GM23338 (cell line): ENCODE measurements around the gene FARP1.

Experiments
- CTCF ChIP-seq, 2 experiments: fragments of 200-600 bp in 1 of 2; sonication (generic) in 1 of 2; conservative IDR thresholded peaks; 2 replicates each; pipeline versions ENCODE4 v1.5.1 to v1.6.1; 2016 to 2017; ENCODE audit warnings: antibody characterized with exemption in 2 of 2, low read depth in 2 of 2, mild to moderate bottlenecking in 2 of 2, moderate library complexity in 1 of 2
- REST ChIP-seq: IDR thresholded peaks from one replicate; pipeline ENCODE4 v1.6.1; 2018; ENCODE audit warnings: antibody characterized with exemption; ENCODE audit not compliant: unreplicated experiment
- TF ChIP-seq, protein P1 (sequence below): IDR thresholded peaks from 2 replicates; pipeline ENCODE4 v1.6.1; 2016; ENCODE audit warnings: antibody characterized with exemption

- TF ChIP-seq REST (no peak), CTCF (conservative IDR thresholded peaks at IDR 0.05; ENCODE audit: low read depth in 2 of 2) (no peak)
- TF ChIP-seq, protein P1, sequence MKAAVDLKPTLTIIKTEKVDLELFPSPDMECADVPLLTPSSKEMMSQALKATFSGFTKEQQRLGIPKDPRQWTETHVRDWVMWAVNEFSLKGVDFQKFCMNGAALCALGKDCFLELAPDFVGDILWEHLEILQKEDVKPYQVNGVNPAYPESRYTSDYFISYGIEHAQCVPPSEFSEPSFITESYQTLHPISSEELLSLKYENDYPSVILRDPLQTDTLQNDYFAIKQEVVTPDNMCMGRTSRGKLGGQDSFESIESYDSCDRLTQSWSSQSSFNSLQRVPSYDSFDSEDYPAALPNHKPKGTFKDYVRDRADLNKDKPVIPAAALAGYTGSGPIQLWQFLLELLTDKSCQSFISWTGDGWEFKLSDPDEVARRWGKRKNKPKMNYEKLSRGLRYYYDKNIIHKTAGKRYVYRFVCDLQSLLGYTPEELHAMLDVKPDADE, result no peak
Observed at GRCh38 chr13:98206946-98207345, 64.1 kb downstream of the FARP1 start.
